IPS-18c (cell line): ENCODE results near the gene NUTM2A.
"Not testable (repeated sequence)": the region's sequence is repeated elsewhere in the genome, so short reads cannot be mapped to it uniquely, and the experiment has no call there.

Experiments used
- H3K4me3 ChIP-seq: 2 replicates; pipeline ENCODE4 v1.7.0; 2013; ENCODE audit warnings: low read depth, mild to moderate bottlenecking, low read length, moderate library complexity; ENCODE audit not compliant: insufficient read depth
- H3K9me3 ChIP-seq: one replicate; pipeline ENCODE4 v1.6.1; 2013; ENCODE audit warnings: mild to moderate bottlenecking, low read length, moderate library complexity; ENCODE audit not compliant: control insufficient read depth, insufficient read depth

The NUTM2A gene

GRCh38 chr10:87225148-87225547 is at the start of gene NUTM2A:
Gene NUTM2A (plus strand): TSS chr10:87225448. CDS start chr10:87225831, 383 bp downstream.
- H3K9me3 ChIP-seq, H3K4me3 ChIP-seq: not testable (repeated sequence)

GRCh38 chr10:87177587-87177986 is 47.7 kb upstream of the NUTM2A start:
- not testable (repeated sequence) for H3K9me3 ChIP-seq, H3K4me3 ChIP-seq

- not testable (repeated sequence) for H3K9me3 ChIP-seq, H3K4me3 ChIP-seq
Measured at GRCh38 chr10:87184421-87184820, 40.8 kb upstream of the NUTM2A start.

- not testable (repeated sequence) for H3K4me3 ChIP-seq, H3K9me3 ChIP-seq
Measured at GRCh38 chr10:87186016-87186415, 39.2 kb upstream of the NUTM2A start.

- H3K4me3 ChIP-seq, H3K9me3 ChIP-seq: not testable (repeated sequence)
Measured at GRCh38 chr10:87187573-87187972, 37.7 kb upstream of the NUTM2A start.

- not testable (repeated sequence) for H3K9me3 ChIP-seq, H3K4me3 ChIP-seq
Measured at GRCh38 chr10:87191841-87192240, 33.4 kb upstream of the NUTM2A start.

- H3K9me3 ChIP-seq, H3K4me3 ChIP-seq: not testable (repeated sequence)
Measured at GRCh38 chr10:87200924-87201323, 24.3 kb upstream of the NUTM2A start.

GRCh38 chr10:87204801-87205200 is 20.4 kb upstream of the NUTM2A start:
- not testable (repeated sequence) for H3K4me3 ChIP-seq, H3K9me3 ChIP-seq

- H3K4me3 ChIP-seq, H3K9me3 ChIP-seq: not testable (repeated sequence)
Measured at GRCh38 chr10:87206922-87207321, 18.3 kb upstream of the NUTM2A start.

GRCh38 chr10:87210309-87210708 is 14.9 kb upstream of the NUTM2A start:
- H3K4me3 ChIP-seq, H3K9me3 ChIP-seq: not testable (repeated sequence)

- not testable (repeated sequence) for H3K4me3 ChIP-seq, H3K9me3 ChIP-seq
Measured at GRCh38 chr10:87211848-87212247, 13.4 kb upstream of the NUTM2A start.

GRCh38 chr10:87213150-87213765 is 12.0 kb upstream of the NUTM2A start:
- H3K9me3 ChIP-seq, H3K4me3 ChIP-seq: not testable (repeated sequence)

GRCh38 chr10:87213806-87214205 is 11.4 kb upstream of the NUTM2A start:
- H3K4me3 ChIP-seq, H3K9me3 ChIP-seq: not testable (repeated sequence)

- not testable (repeated sequence) for H3K9me3 ChIP-seq, H3K4me3 ChIP-seq
Measured at GRCh38 chr10:87216120-87216519, 9.1 kb upstream of the NUTM2A start.

GRCh38 chr10:87219370-87219769 is 5.9 kb upstream of the NUTM2A start:
- H3K9me3 ChIP-seq = not testable (repeated sequence)

GRCh38 chr10:87222789-87223188 is 2.5 kb upstream of the NUTM2A start:
- H3K9me3 ChIP-seq, H3K4me3 ChIP-seq: not testable (repeated sequence)

More at GRCh38 chr10:87219370-87219769, 5.9 kb upstream of the NUTM2A start:
- not testable (repeated sequence) for H3K4me3 ChIP-seq

GRCh38 chr10:87228247-87228646 is 3.0 kb downstream of the NUTM2A start:
- H3K9me3 ChIP-seq, H3K4me3 ChIP-seq: not testable (repeated sequence)

GRCh38 chr10:87229211-87229610 is 4.0 kb downstream of the NUTM2A start:
- not testable (repeated sequence) for H3K4me3 ChIP-seq, H3K9me3 ChIP-seq

GRCh38 chr10:87234854-87235253 is 9.6 kb downstream of the NUTM2A start:
- H3K9me3 ChIP-seq, H3K4me3 ChIP-seq: not testable (repeated sequence)
